Erythroblast (primary cell): ENCODE measurements around the gene ASB2.

Source experiments
- GATA1 ChIP-seq: IDR thresholded peaks from 2 replicates; pipeline ENCODE4 v1.6.1; 2011; ENCODE audit warnings: low read depth, mild to moderate bottlenecking, control low read depth, low read length, moderate library complexity
- POLR2A ChIP-seq: IDR thresholded peaks from 2 replicates; pipeline ENCODE4 v1.6.1; 2011; ENCODE audit warnings: mild to moderate bottlenecking, low read length

DNA sequence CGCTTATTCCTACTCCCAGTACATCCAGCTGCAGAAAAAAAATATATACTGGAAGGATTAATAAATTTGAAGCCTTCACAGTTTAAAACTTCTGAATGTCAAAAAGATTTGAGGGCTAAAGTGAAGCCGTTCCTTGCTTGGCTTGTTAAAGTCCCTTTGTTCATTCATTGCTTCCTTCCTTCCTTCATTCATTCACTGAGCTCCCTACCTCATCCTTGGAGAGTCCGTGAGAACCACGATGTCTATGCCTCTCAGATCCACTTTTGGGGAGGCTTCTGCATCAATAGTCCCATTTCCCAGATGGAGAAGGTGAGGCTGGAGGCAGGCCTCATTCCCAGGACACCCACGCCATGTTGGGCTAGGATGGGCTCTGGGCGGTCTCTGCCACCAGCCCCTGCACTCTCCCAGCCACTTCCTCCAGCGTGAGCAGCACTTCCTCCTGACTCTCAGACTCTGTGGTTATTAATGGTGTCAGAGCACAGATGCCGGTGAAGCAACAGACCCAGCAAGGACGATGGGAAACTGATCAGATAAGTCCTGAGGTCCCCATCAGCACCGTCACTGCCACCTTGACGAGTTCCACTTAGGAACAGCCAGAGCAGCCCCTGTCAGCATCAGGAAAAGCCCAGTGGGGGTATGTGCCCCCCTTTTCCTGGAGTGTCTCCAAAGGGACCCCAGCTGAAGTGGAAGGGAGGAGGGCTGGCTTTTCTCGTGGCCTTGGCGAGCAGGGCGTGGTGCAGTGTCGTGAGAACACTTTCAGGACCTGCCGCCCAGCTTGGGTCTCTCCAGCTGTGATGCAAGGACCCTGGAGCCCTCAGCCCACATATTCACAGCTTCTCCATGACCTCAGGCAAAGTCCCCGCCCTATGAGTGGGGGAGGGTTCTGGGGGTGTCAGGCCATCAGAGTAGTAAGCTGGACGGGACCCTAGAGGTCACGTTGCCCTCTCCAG is 21.2 kb downstream of the ASB2 start:
- TF ChIP-seq POLR2A = no peak
- no peak for TF ChIP-seq GATA1
